SIG-M5 treated with dmso at 0.1 percent for 504 hours (cell line): ENCODE measurements around the gene AFAP1.
A peak's percentile ranks its signal among the peaks of the same experiment; 100 is the strongest.

Experiments
- DNase-seq: peaks from one replicate; lab custom pipeline; 2025; ENCODE audit not compliant: unreplicated experiment; lab: John Stamatoyannopoulos, UW

AFAP1 gene

GRCh38 chr4:7823416-7823824 is 116.2 kb downstream of the AFAP1 start:
- no peak for DNase-seq

- DNase-seq: no peak
Measured at GRCh38 chr4:7822877-7823276, 116.8 kb downstream of the AFAP1 start.

GRCh38 chr4:7822137-7822505 is 117.5 kb downstream of the AFAP1 start:
- no peak for DNase-seq

GRCh38 chr4:7821245-7822136 is 118.2 kb downstream of the AFAP1 start:
- no peak for DNase-seq

- no peak for DNase-seq
Measured at GRCh38 chr4:7820031-7820818, 119.4 kb downstream of the AFAP1 start.

GRCh38 chr4:7819446-7819845 is 120.2 kb downstream of the AFAP1 start:
- DNase-seq: no peak

- no peak for DNase-seq
Measured at GRCh38 chr4:7818399-7818911, 121.2 kb downstream of the AFAP1 start.

GRCh38 chr4:7817877-7818398 is 121.7 kb downstream of the AFAP1 start:
- no peak for DNase-seq

GRCh38 chr4:7816771-7817170 is 122.9 kb downstream of the AFAP1 start:
- no peak for DNase-seq

GRCh38 chr4:7815981-7816380 is 123.7 kb downstream of the AFAP1 start:
- DNase-seq: no peak

GRCh38 chr4:7815562-7815961 is 124.1 kb downstream of the AFAP1 start:
- no peak for DNase-seq

GRCh38 chr4:7814451-7814850 is 125.2 kb downstream of the AFAP1 start:
- DNase-seq: no peak

- DNase-seq: no peak
Measured at GRCh38 chr4:7813674-7814073, 126.0 kb downstream of the AFAP1 start.

GRCh38 chr4:7812921-7813320 is 126.7 kb downstream of the AFAP1 start:
- no peak for DNase-seq

GRCh38 chr4:7812231-7812857 is 127.3 kb downstream of the AFAP1 start:
- DNase-seq: no peak

- no peak for DNase-seq
Measured at GRCh38 chr4:7811536-7812191, 128.0 kb downstream of the AFAP1 start.

GRCh38 chr4:7810783-7811535 is 128.7 kb downstream of the AFAP1 start:
- DNase-seq: no peak

- no peak for DNase-seq
Measured at GRCh38 chr4:7808752-7809151, 130.9 kb downstream of the AFAP1 start.

GRCh38 chr4:7808181-7808580 is 131.5 kb downstream of the AFAP1 start:
- no peak for DNase-seq

- DNase-seq: peak; percentile 2
Measured at GRCh38 chr4:7807351-7807921, 132.2 kb downstream of the AFAP1 start.
